H1 (cell line): ENCODE results near the gene CTSH. TPM values are rescaled to one million over a fixed set of nuclear protein-coding genes. Genes with fewer than 3 reads are reported as not detected.

Experiments used
- CTCF ChIA-PET: fragments of 300-600 bp; sonication (Branson Sonifier 250); formaldehyde crosslinking; loops from one replicate; lab custom pipeline; 2021; ENCODE audit not compliant: partially characterized antibody; lab: Charles Lee
- POLR2A ChIA-PET: fragments of 300-600 bp; sonication (Branson Sonifier 250); formaldehyde crosslinking; loops from one replicate; lab custom pipeline; 2021; ENCODE audit warnings: inconsistent platforms; ENCODE audit not compliant: partially characterized antibody; lab: Charles Lee
- DNase-seq, 2 experiments: peaks; one replicate each; pipeline versions ENCODE4 v3.0.0 to v3.0.0-alpha.2; 2010 to 2022; ENCODE audit warnings: low spot score in 2 of 2, low read depth in 1 of 2, mixed read lengths in 1 of 2
- FAIRE-seq: peaks from 2 replicates; lab custom pipeline; 2011; peaks lifted over from hg19 to GRCh38; lab: Jason Lieb, UNC
- H2AFZ ChIP-seq: 2 replicates; pipeline ENCODE4 v1.8.1; 2012; ENCODE audit warnings: low read length, inconsistent platforms
- H2AK5ac ChIP-seq: 2 replicates; pipeline ENCODE4 v1.6.1; 2013; ENCODE audit warnings: low read depth, low read length
- H2BK120ac ChIP-seq: replicated peaks from 2 replicates; pipeline ENCODE3; 2013; ENCODE audit warnings: low read depth, low read length, inconsistent platforms
- H2BK12ac ChIP-seq: 2 replicates; pipeline ENCODE4 v1.6.1; 2013; ENCODE audit warnings: low read depth, low read length
- H2BK15ac ChIP-seq: 2 replicates; pipeline ENCODE4 v1.6.1; 2013; ENCODE audit warnings: low read length
- H2BK20ac ChIP-seq: 2 replicates; pipeline ENCODE4 v1.6.1; 2013; ENCODE audit warnings: low read length
- H2BK5ac ChIP-seq: 2 replicates; pipeline ENCODE4 v1.6.1; 2013; ENCODE audit warnings: low read depth, low read length
- H3K14ac ChIP-seq: 2 replicates; pipeline ENCODE4 v1.6.1; 2013; ENCODE audit warnings: inconsistent platforms; ENCODE audit not compliant: insufficient read length
- H3K18ac ChIP-seq: 2 replicates; pipeline ENCODE4 v1.6.1; 2013; ENCODE audit warnings: low read length; ENCODE audit errors: extremely low read depth
- H3K23ac ChIP-seq: 2 replicates; pipeline ENCODE4 v1.6.1; 2013; ENCODE audit warnings: inconsistent platforms; ENCODE audit not compliant: insufficient read length
- H3K23me2 ChIP-seq: 2 replicates; pipeline ENCODE4 v1.6.1; 2013; ENCODE audit warnings: low read depth, low read length
- H3K27ac ChIP-seq: 2 replicates; pipeline ENCODE4 v1.6.1; 2011; ENCODE audit warnings: low read depth, low read length, inconsistent platforms
- H3K27me3 ChIP-seq, 4 experiments: replicated peaks in 1 of 4; 1 replicate in 1 of 4; 2 replicates in 3 of 4; pipeline versions ENCODE4 v1.6.1 to v1.8.1; 2011 to 2013; ENCODE audit warnings: low read length in 3 of 4, mild to moderate bottlenecking in 3 of 4, inconsistent platforms in 2 of 4, mixed read lengths in 2 of 4, moderate library complexity in 1 of 4; ENCODE audit not compliant: control insufficient read depth in 3 of 4, insufficient read depth in 3 of 4; ENCODE audit errors: extremely low read depth in 1 of 4
- H3K36me3 ChIP-seq, 4 experiments: 2 replicates each; pipeline versions ENCODE4 v1.6.1 to v1.8.1; 2011 to 2013; ENCODE audit warnings: mild to moderate bottlenecking in 4 of 4, low read length in 3 of 4, moderate library complexity in 2 of 4, control low read depth in 1 of 4, inconsistent platforms in 1 of 4; ENCODE audit not compliant: insufficient read depth in 4 of 4, control insufficient read depth in 2 of 4
- H3K4ac ChIP-seq: replicated peaks from 2 replicates; pipeline ENCODE3; 2013; ENCODE audit warnings: low read length, low read depth, mixed read lengths, inconsistent platforms; ENCODE audit not compliant: insufficient read length
- H3K4me1 ChIP-seq, 4 experiments: replicated peaks in 1 of 4; 1 replicate in 1 of 4; 2 replicates in 3 of 4; pipeline versions ENCODE4 v1.6.1 to v1.8.1; 2011 to 2013; ENCODE audit warnings: low read length in 3 of 4, inconsistent platforms in 2 of 4, mixed read lengths in 1 of 4; ENCODE audit not compliant: insufficient read depth in 4 of 4, control insufficient read depth in 3 of 4
- H3K4me2 ChIP-seq, 2 experiments: 2 replicates each; pipeline versions ENCODE4 v1.6.1 to v1.8.1; 2011 to 2013; ENCODE audit warnings: low read depth in 2 of 2, low read length in 2 of 2, control low read depth in 1 of 2, inconsistent platforms in 1 of 2, mild to moderate bottlenecking in 1 of 2; ENCODE audit not compliant: insufficient read depth in 1 of 2
- H3K4me3 ChIP-seq, 4 experiments: fragments of 200-600, 300-600 bp in 1 of 4; sonication (generic), shearing (Covaris generic), sonication (Bioruptor Twin) in 1 of 4; 2 replicates each; pipeline versions ENCODE4 v1.5.1 to v1.8.1; 2011 to 2016; ENCODE audit warnings: low read length in 4 of 4, low read depth in 3 of 4, control low read depth in 2 of 4, inconsistent platforms in 2 of 4, mild to moderate bottlenecking in 2 of 4, mixed read lengths in 1 of 4, moderate library complexity in 1 of 4; ENCODE audit not compliant: insufficient read depth in 2 of 4; ENCODE audit errors: extremely low read depth in 1 of 4
- H3K56ac ChIP-seq: replicated peaks from 2 replicates; pipeline ENCODE3; 2013; ENCODE audit warnings: low read depth, mild to moderate bottlenecking, mixed read lengths, low read length, inconsistent platforms; ENCODE audit not compliant: insufficient read length
- H3K79me1 ChIP-seq: 2 replicates; pipeline ENCODE4 v1.6.1; 2013; ENCODE audit warnings: low read depth, low read length, control low read depth
- H3K79me2 ChIP-seq, 2 experiments: 2 replicates each; pipeline versions ENCODE4 v1.6.1 to v1.8.1; 2012 to 2013; ENCODE audit warnings: low read length in 2 of 2, mild to moderate bottlenecking in 2 of 2, inconsistent platforms in 1 of 2; ENCODE audit not compliant: insufficient read depth in 2 of 2, control insufficient read depth in 1 of 2
- H3K9ac ChIP-seq, 4 experiments: replicated peaks in 1 of 4; 1 replicate in 1 of 4; 2 replicates in 3 of 4; pipeline versions ENCODE4 v1.6.1 to v1.8.1; 2011 to 2013; ENCODE audit warnings: low read depth in 3 of 4, low read length in 3 of 4, control low read depth in 2 of 4, mild to moderate bottlenecking in 2 of 4, moderate library complexity in 2 of 4, inconsistent platforms in 1 of 4; ENCODE audit errors: extremely low read depth in 1 of 4
- H3K9me3 ChIP-seq, 2 experiments: 2 replicates each; pipeline versions ENCODE4 v1.6.1 to v1.8.1; 2012 to 2013; ENCODE audit warnings: mild to moderate bottlenecking in 2 of 2, moderate library complexity in 2 of 2, control low read depth in 1 of 2, inconsistent platforms in 1 of 2, low read depth in 1 of 2, low read length in 1 of 2, mixed read lengths in 1 of 2; ENCODE audit not compliant: insufficient read depth in 2 of 2
- H4K20me1 ChIP-seq, 2 experiments: replicated peaks in 1 of 2; 2 replicates each; pipeline versions ENCODE3 to v1.8.1; 2011 to 2013; ENCODE audit warnings: inconsistent platforms in 2 of 2, low read length in 2 of 2, mild to moderate bottlenecking in 1 of 2; ENCODE audit not compliant: insufficient read depth in 2 of 2, control insufficient read depth in 1 of 2
- H4K5ac ChIP-seq: 2 replicates; pipeline ENCODE4 v1.6.1; 2013; ENCODE audit warnings: low read length, low read depth, mixed read lengths, inconsistent platforms; ENCODE audit not compliant: insufficient read length
- H4K8ac ChIP-seq: 2 replicates; pipeline ENCODE4 v1.8.0; 2013; ENCODE audit warnings: mild to moderate bottlenecking, moderate library complexity, low read length, inconsistent platforms; ENCODE audit not compliant: insufficient read depth; ENCODE audit errors: extremely low read depth
- H4K91ac ChIP-seq: replicated peaks from 2 replicates; pipeline ENCODE3; 2013; ENCODE audit warnings: low read length, mixed read lengths, inconsistent platforms; ENCODE audit not compliant: insufficient read length
- BACH1 ChIP-seq: IDR thresholded peaks from 2 replicates; pipeline ENCODE4 v1.6.1; 2012; ENCODE audit warnings: low read length, improper control_type of control experiment
- CHD1 ChIP-seq: IDR thresholded peaks from 2 replicates; pipeline ENCODE4 v1.6.1; 2012; ENCODE audit warnings: low read depth, low read length, improper control_type of control experiment
- GTF2F1 ChIP-seq: IDR thresholded peaks from 2 replicates; pipeline ENCODE4 v1.6.1; 2012; ENCODE audit warnings: low read depth, low read length, improper control_type of control experiment, borderline replicate concordance
- KDM4A ChIP-seq: IDR thresholded peaks from one replicate; pipeline ENCODE4 v1.7.1; 2012; ENCODE audit warnings: low read depth, mild to moderate bottlenecking, moderate library complexity, low read length, inconsistent platforms; ENCODE audit not compliant: severe bottlenecking
- PHF8 ChIP-seq: fragments of 200-600 bp; sonication (generic); conservative IDR thresholded peaks from 2 replicates; pipeline ENCODE4 v1.7.1; 2012; ENCODE audit warnings: low read depth, mild to moderate bottlenecking, inconsistent platforms, low read length, moderate library complexity
- RAD21 ChIP-seq, 2 experiments: IDR thresholded peaks in 1 of 2; conservative IDR thresholded peaks in 1 of 2; 2 replicates each; pipeline ENCODE4 v1.6.1; 2011; ENCODE audit warnings: low read depth in 2 of 2, low read length in 2 of 2, improper control_type of control experiment in 1 of 2, inconsistent platforms in 1 of 2, mild to moderate bottlenecking in 1 of 2, moderate library complexity in 1 of 2
- RNF2 ChIP-seq: fragments of 200-900, 300-1000 bp; sonication (generic); IDR thresholded peaks from 2 replicates; pipeline ENCODE4 v1.7.1; 2016; ENCODE audit warnings: borderline replicate concordance, low read depth, mild to moderate bottlenecking, antibody characterized with exemption, low read length; ENCODE audit not compliant: poor library complexity, severe bottlenecking; ENCODE audit errors: missing control alignments
- RXRA ChIP-seq: IDR thresholded peaks from 2 replicates; pipeline ENCODE4 v1.6.1; 2011; ENCODE audit warnings: low read depth, mild to moderate bottlenecking, low read length, moderate library complexity; ENCODE audit not compliant: insufficient read depth
- SIN3A ChIP-seq, 2 experiments: IDR thresholded peaks in 1 of 2; conservative IDR thresholded peaks in 1 of 2; 2 replicates each; pipeline ENCODE4 v1.6.1; 2011 to 2012; ENCODE audit warnings: low read length in 2 of 2, improper control_type of control experiment in 1 of 2, low read depth in 1 of 2, mild to moderate bottlenecking in 1 of 2
- TAF1 ChIP-seq: IDR thresholded peaks from 2 replicates; pipeline ENCODE4 v1.6.1; 2011; ENCODE audit warnings: mild to moderate bottlenecking, low read depth, low read length
- TCF12 ChIP-seq: IDR thresholded peaks from 2 replicates; pipeline ENCODE4 v1.6.1; 2011; ENCODE audit warnings: low read depth, mild to moderate bottlenecking, low read length
- ZNF274 ChIP-seq: IDR thresholded peaks from 2 replicates; pipeline ENCODE4 v1.7.0; 2012; ENCODE audit warnings: low read length, borderline replicate concordance; ENCODE audit errors: extremely low read depth
- WGBS, 2 experiments: shearing (Covaris generic) in 1 of 2; methylation state at CpG; one replicate each; pipeline versions ENCODE4 v1.1.6 to v1.1.7; 2013 to 2015; ENCODE audit warnings: low lambda C conversion rate in 2 of 2, mixed read lengths in 2 of 2, inconsistent platforms in 1 of 2, low coverage in 1 of 2, missing lambda C conversion rate in 1 of 2; ENCODE audit not compliant: insufficient replicate concordance in 2 of 2, insufficient coverage in 1 of 2, insufficient read length in 1 of 2; ENCODE audit errors: extremely low coverage in 1 of 2, missing lambda C conversion rate in 1 of 2; 5-methylcytosine and 5-hydroxymethylcytosine counted together
- polyA plus RNA-seq, 7 experiments: library from polyadenylated mRNA; depleted of rRNA in 3 of 7; stranded (reverse) in 5 of 7; unstranded in 2 of 7; fragments of >200 nt in 5 of 7; fragments of 200-250 nt in 2 of 7; gene quantifications; 1 replicate in 5 of 7; 2 replicates in 1 of 7; 4 replicates in 1 of 7; pipeline versions ENCODE4 v1.2.1 to v1.2.3, GENCODE V29; 2011 to 2013; ENCODE audit warnings: missing spikeins in 2 of 7, mixed read lengths in 2 of 7
- total RNA-seq: library from RNA; stranded (reverse); fragmentation: NEBNext Ultra II Directional; extraction: Animal tissue kit (Norgen Biotek cat#: 25700); gene quantifications from 2 replicates; pipeline ENCODE4 v1.2.1, GENCODE V29; 2021
- TF ChIP-seq, protein P1 (sequence below): IDR thresholded peaks from 2 replicates; pipeline ENCODE4 v1.6.1; 2011; ENCODE audit warnings: low read depth, mild to moderate bottlenecking, low read length; ENCODE audit not compliant: insufficient read depth

Gene CTSH
- total and polyA plus RNA-seq, 2 of the 8 experiments (the other 6 are each of a cell fraction or from before 2014, with no cell fraction given): 34.0 to 36.8 TPM

DNA sequence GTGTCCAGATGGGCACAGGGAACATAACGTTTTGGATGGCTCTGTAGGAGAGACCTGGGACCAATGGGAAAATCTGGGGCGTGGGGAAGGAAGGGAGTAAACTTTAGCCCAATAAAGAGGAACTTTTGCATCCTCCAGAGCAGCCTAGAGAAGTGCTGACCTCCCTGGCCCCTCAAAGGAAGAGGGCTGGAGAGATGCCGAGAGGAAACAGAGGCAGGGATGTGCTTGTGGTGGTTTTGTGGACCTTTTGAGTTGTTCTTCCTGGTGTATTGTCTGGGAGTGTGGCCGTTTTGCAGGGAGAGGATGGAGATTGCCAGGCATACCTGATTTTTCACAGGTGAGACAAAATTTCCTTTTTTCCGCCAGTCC lies 10.2 kb downstream of the CTSH start:
- Histone ChIP-seq H3K36me3 (peaks cover 0 to 6% (median 0%) of the 10 kb centered on the region in 4 experiments; a peak in 2 of 8 replicates), H2BK15ac (no peak overlapping the region), H2BK5ac (no peak overlapping the region), H2BK20ac (no peak overlapping the region), H3K27ac (no peak overlapping the region), H2AK5ac (no peak overlapping the region), H3K4me2 (no peak overlapping the region), H4K8ac (no peak overlapping the region), H2AFZ (no peak overlapping the region), H3K23me2 (no peaks in the 10 kb centered on the region), H3K9me3 (no peaks in the 10 kb centered on the region), H3K23ac (no peak overlapping the region), H3K79me2 (no peaks in the 10 kb centered on the region), H3K56ac (no peak overlapping the region), H3K4me3 (no peak overlapping the region), H3K4ac (no peak overlapping the region), H2BK120ac (no peak overlapping the region), H3K14ac (no peak overlapping the region), H3K27me3 (no peaks in the 10 kb centered on the region; a peak in 1 of 7 replicates), H2BK12ac (no peak overlapping the region), H3K79me1 (no peaks in the 10 kb centered on the region), H4K91ac (no peak overlapping the region), H3K18ac (no peak overlapping the region), H3K9ac (no peak overlapping the region), H4K20me1 (no peaks in the 10 kb centered on the region), H3K4me1 (no peaks in the 10 kb centered on the region), H4K5ac (no peak overlapping the region)
- POLR2A ChIA-PET: interaction anchor here (1.4 kb wide), 1 partner anchor 21 kb away, joined by 5 read pairs; no protein-coding TSS in a partner anchor
- CTCF ChIA-PET: interaction anchor here (1.2 to 1.5 kb wide), 2 partner anchors 19 to 24 kb away, joined by 4 to 6 read pairs; no protein-coding TSS in a partner anchor
- no peak for FAIRE-seq
- no peak for DNase-seq
- 90% methylated on average over 5 of the region's 5 CpGs; no CpG with 5 or more reads in 1 of the 2 experiments for WGBS, 2 experiments
- no peak for TF ChIP-seq PHF8
- no peak for TF ChIP-seq SIN3A (conservative IDR thresholded peaks at IDR 0.05 in 1 of 2, IDR thresholded peaks at IDR 0.05 in 1 of 2; ENCODE audit: low read depth in 1 of 2, low read length in 2 of 2)
- TF ChIP-seq TAF1: no peak
- TF ChIP-seq BACH1: no peak
- no peak for TF ChIP-seq RXRA
- no peak for TF ChIP-seq RAD21 (IDR thresholded peaks at IDR 0.05 in 1 of 2, conservative IDR thresholded peaks at IDR 0.05 in 1 of 2; ENCODE audit: low read depth in 2 of 2, low read length in 2 of 2)
- no peak for TF ChIP-seq KDM4A
- TF ChIP-seq RNF2: no peak
- TF ChIP-seq CHD1: no peak
- TF ChIP-seq GTF2F1: no peak
- no peak for TF ChIP-seq TCF12
- TF ChIP-seq ZNF274: no peak
- TF ChIP-seq, protein P1, sequence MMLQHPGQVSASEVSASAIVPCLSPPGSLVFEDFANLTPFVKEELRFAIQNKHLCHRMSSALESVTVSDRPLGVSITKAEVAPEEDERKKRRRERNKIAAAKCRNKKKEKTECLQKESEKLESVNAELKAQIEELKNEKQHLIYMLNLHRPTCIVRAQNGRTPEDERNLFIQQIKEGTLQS: no peak
